GM23338 (cell line): Measurements from ENCODE around the gene CACNB2. TPM values are rescaled to one million over a fixed set of nuclear protein-coding genes. Genes with fewer than 3 reads are reported as not detected.

Experiments
- ATAC-seq: fragments of 200-7000 bp; cut with Tn5 transposase; 3 replicates; pipeline ENCODE4 v1.9.1; 2020
- DNase-seq: peaks from one replicate; pipeline ENCODE4 v3.0.0-alpha.2; 2015; ENCODE audit warnings: low spot score
- H2AFZ ChIP-seq: fragments of 200-600 bp; sonication (generic); 2 replicates; pipeline ENCODE4 v1.8.0; 2016; ENCODE audit warnings: antibody characterized with exemption, mild to moderate bottlenecking, moderate library complexity
- H3F3A ChIP-seq: fragments of 200-600 bp; sonication (generic); replicated peaks from 2 replicates; pipeline ENCODE4 v1.8.0; 2017; ENCODE audit warnings: antibody characterized with exemption, mixed run types, low read depth
- H3K27ac ChIP-seq: fragments of 200-600 bp; sonication (generic); 2 replicates; pipeline ENCODE4 v1.6.1; 2016; ENCODE audit warnings: low read depth
- H3K27me3 ChIP-seq: fragments of 200-600 bp; sonication (generic); 2 replicates; pipeline ENCODE4 v1.8.0; 2016; ENCODE audit warnings: mild to moderate bottlenecking, mixed run types, moderate library complexity; ENCODE audit not compliant: insufficient read depth
- H3K36me3 ChIP-seq: fragments of 200-600 bp; sonication (generic); 2 replicates; pipeline ENCODE4 v1.8.0; 2016; ENCODE audit warnings: mild to moderate bottlenecking; ENCODE audit not compliant: insufficient read depth
- H3K4me1 ChIP-seq: fragments of 200-600 bp; sonication (generic); 2 replicates; pipeline ENCODE4 v1.8.0; 2016; ENCODE audit warnings: mild to moderate bottlenecking, moderate library complexity; ENCODE audit not compliant: insufficient read depth
- H3K4me2 ChIP-seq: fragments of 200-600 bp; sonication (generic); 2 replicates; pipeline ENCODE4 v1.7.1; 2017; ENCODE audit warnings: mixed run types
- H3K4me3 ChIP-seq: fragments of 200-600 bp; sonication (generic); 2 replicates; pipeline ENCODE4 v1.6.1; 2016; ENCODE audit warnings: mixed run types
- H3K79me2 ChIP-seq: fragments of 200-600 bp; sonication (generic); replicated peaks from 2 replicates; pipeline ENCODE4 v1.8.0; 2017; ENCODE audit warnings: mild to moderate bottlenecking; ENCODE audit not compliant: insufficient read depth
- H3K9me2 ChIP-seq: fragments of 200-600 bp; sonication (generic); 2 replicates; pipeline ENCODE4 v1.8.0; 2017; ENCODE audit not compliant: insufficient read depth
- H4K20me1 ChIP-seq: fragments of 200-600 bp; sonication (generic); replicated peaks from 2 replicates; pipeline ENCODE4 v1.8.0; 2017; ENCODE audit warnings: mild to moderate bottlenecking; ENCODE audit not compliant: insufficient read depth
- H3K27ac Mint-ChIP-seq: 2 replicates; pipeline ENCODE4 v1.8.0; 2020; ENCODE audit warnings: inconsistent platforms, mild to moderate bottlenecking, moderate library complexity, mixed read lengths
- H3K27me3 Mint-ChIP-seq: 3 replicates; pipeline ENCODE4 v1.8.0; 2022; ENCODE audit warnings: low read depth, mild to moderate bottlenecking, moderate library complexity, mixed read lengths, inconsistent platforms; ENCODE audit not compliant: insufficient read depth, poor library complexity
- H3K36me3 Mint-ChIP-seq: 3 replicates; pipeline ENCODE4 v1.8.0; 2021; ENCODE audit warnings: low read depth, mild to moderate bottlenecking, inconsistent platforms, moderate library complexity, mixed read lengths
- H3K4me1 Mint-ChIP-seq: 3 replicates; pipeline ENCODE4 v1.8.0; 2020; ENCODE audit warnings: mild to moderate bottlenecking, inconsistent platforms, mixed read lengths
- H3K4me3 Mint-ChIP-seq: 3 replicates; pipeline ENCODE4 v1.8.0; 2021; ENCODE audit warnings: moderate library complexity, mild to moderate bottlenecking, inconsistent platforms, mixed read lengths
- H3K9me3 Mint-ChIP-seq: 3 replicates; pipeline ENCODE4 v1.8.0; 2020; ENCODE audit warnings: moderate library complexity, mild to moderate bottlenecking, inconsistent platforms, mixed read lengths
- ETS1 ChIP-seq: IDR thresholded peaks from 2 replicates; pipeline ENCODE4 v1.6.1; 2016; ENCODE audit warnings: antibody characterized with exemption
- EZH2phosphoT487 ChIP-seq: fragments of 200-600 bp; sonication (generic); IDR thresholded peaks from one replicate; pipeline ENCODE4 v1.8.1; 2018; ENCODE audit warnings: antibody characterized with exemption; ENCODE audit not compliant: unreplicated experiment
- JUNB ChIP-seq: IDR thresholded peaks from one replicate; pipeline ENCODE4 v1.6.1; 2016; ENCODE audit warnings: antibody characterized with exemption; ENCODE audit not compliant: unreplicated experiment
- NANOG ChIP-seq: IDR thresholded peaks from 2 replicates; pipeline ENCODE4 v1.6.1; 2016; ENCODE audit warnings: antibody characterized with exemption, borderline replicate concordance
- POLR2AphosphoS5 ChIP-seq: IDR thresholded peaks from 2 replicates; pipeline ENCODE4 v1.6.1; 2016; ENCODE audit warnings: antibody characterized with exemption, low read depth
- STAT1 ChIP-seq: IDR thresholded peaks from one replicate; pipeline ENCODE4 v1.6.1; 2016; ENCODE audit warnings: antibody characterized with exemption; ENCODE audit not compliant: unreplicated experiment
- ZNF331 ChIP-seq: fragments of 250-450 bp; sonication (Bioruptor Pico); IDR thresholded peaks from 2 replicates; pipeline ENCODE4 v1.5.0; 2020; ENCODE audit warnings: low read depth, mild to moderate bottlenecking, moderate library complexity
- ZNF462 ChIP-seq: fragments of 250-450 bp; sonication (Bioruptor Pico); IDR thresholded peaks from 2 replicates; pipeline ENCODE4 v1.5.0; 2020; ENCODE audit warnings: mild to moderate bottlenecking, moderate library complexity
- polyA plus RNA-seq: library from polyadenylated mRNA; unstranded; fragments of >200 nt; fragmentation: Nextera tagmentation; extraction: Ambion mirVana; gene quantifications from 2 replicates; pipeline ENCODE4 v1.2.1, GENCODE V29; 2016
- total RNA-seq: library from RNA; depleted of rRNA; stranded (reverse); fragments of >200 nt; shearing (Covaris generic); gene quantifications from 2 replicates; pipeline ENCODE4 v1.2.3, GENCODE V29; 2014

Gene CACNB2
- total and polyA plus RNA-seq, 2 experiments from 2014 or later: 5.0 to 5.9 TPM

GRCh38 chr10:18551473-18551872 lies 411.2 kb downstream of the CACNB2 start:
- no peaks in the 10 kb centered on the region for H3K79me2 ChIP-seq
- no peaks in the 10 kb centered on the region for H3K9me2 ChIP-seq
- Mint-ChIP-seq H3K27ac (no peak overlapping the region), H3K27me3 (peaks cover 2% of the 10 kb centered on the region), H3K4me3 (no peak overlapping the region), H3K4me1 (no peaks in the 10 kb centered on the region; the same call in 2 of the 3 replicates), H3K9me3 (no peaks in the 10 kb centered on the region), H3K36me3 (peaks cover 17% of the 10 kb centered on the region)
- H3F3A ChIP-seq: no peaks in the 10 kb centered on the region
- no peak overlapping the region for H3K4me2 ChIP-seq
- ATAC-seq: no peak
- H3K4me3 ChIP-seq: no peak overlapping the region
- no peak for DNase-seq
- H3K27ac ChIP-seq: no peak overlapping the region
- peaks cover 21% of the 10 kb centered on the region; the same call in 1 of the 2 replicates for H3K36me3 ChIP-seq
- H2AFZ ChIP-seq: no peak overlapping the region
- no peaks in the 10 kb centered on the region for H3K27me3 ChIP-seq
- no peaks in the 10 kb centered on the region for H3K4me1 ChIP-seq
- no peaks in the 10 kb centered on the region for H4K20me1 ChIP-seq
- TF ChIP-seq ETS1 (no peak), STAT1 (no peak), EZH2phosphoT487 (no peak), JUNB (no peak), ZNF331 (CRISPR knock-in tag) (no peak), NANOG (no peak), ZNF462 (CRISPR knock-in tag) (no peak), POLR2AphosphoS5 (no peak)
